HG03460 (cell line): Measurements from ENCODE around the gene USP25.

Experiments used
- ATAC-seq: cut with Tn5 transposase; IDR thresholded peaks from one replicate; pipeline ENCODE4 v1.9.1; 2021; ENCODE audit not compliant: unreplicated experiment

Gene USP25

DNA sequence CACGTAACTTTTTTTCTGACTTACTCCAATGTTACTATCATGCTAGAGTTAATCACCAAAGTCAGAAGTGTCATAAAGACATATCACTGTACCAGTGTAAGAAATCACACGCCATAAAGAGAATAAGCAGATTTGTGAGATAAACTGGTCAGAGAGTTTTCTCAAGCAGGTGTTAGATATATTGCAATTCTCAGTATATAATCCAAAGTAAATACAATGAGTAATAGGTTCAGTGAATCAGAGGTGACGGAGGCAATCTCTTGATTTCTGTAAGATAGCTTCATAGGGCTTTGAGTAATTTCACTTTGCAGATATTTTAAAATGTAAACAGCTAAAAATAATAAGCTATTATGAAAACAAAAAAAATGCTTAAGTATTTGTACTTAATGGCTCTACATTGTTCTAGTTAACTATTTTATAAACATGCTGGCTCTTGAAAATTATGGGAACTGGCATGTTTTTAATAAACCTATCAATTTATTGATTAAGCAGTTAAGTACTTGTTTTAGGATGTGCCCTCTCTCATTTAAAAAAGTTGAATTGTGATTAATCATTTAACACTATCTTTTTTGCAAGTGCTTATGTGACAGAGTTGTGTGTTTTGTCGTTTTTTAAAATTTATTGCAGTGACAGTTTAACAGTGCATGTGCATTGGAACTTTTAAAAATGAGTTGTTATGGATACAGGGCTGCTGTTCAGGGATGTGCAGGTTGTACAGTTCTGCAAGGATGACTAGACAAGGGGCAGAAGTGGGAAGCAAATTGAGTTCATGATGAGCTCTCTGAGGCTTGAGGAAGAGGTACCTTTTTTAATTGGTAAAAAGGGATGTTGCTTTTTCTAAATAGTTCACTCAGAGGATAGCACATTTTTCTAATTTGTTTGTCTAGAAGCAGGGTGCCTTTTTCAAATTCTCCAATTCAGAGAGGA, 119.1 kb downstream of the USP25 start:
- ATAC-seq = no peak

- ATAC-seq = no peak
Measured at GRCh38 chr21:15849927-15850326, 120.1 kb downstream of the USP25 start.

- no peak for ATAC-seq
Measured at GRCh38 chr21:15850645-15851044, 120.9 kb downstream of the USP25 start.

GRCh38 chr21:15852146-15852545, 122.4 kb downstream of the USP25 start:
- no peak for ATAC-seq

DNA sequence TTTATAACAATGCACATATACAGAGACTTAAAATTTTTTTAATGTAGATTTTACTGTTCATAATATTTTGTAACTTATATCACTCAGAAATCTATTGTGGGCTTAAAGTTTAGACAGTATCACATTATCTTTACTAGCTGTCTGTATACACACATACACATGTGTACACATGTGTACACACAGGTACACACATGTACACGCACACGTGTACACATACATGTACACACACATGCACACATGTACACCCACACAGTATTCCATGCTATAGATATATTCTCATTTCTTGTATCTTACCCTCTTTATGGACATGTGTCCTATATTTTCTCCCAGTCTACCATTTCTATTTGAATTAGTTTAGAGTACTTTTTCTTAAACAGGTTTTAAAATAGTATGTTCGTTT, 123.3 kb downstream of the USP25 start:
- no peak for ATAC-seq

- ATAC-seq = no peak
Measured at GRCh38 chr21:15856813-15857212, 127.0 kb downstream of the USP25 start.

GRCh38 chr21:15857740-15858139, 128.0 kb downstream of the USP25 start:
- no peak for ATAC-seq

DNA sequence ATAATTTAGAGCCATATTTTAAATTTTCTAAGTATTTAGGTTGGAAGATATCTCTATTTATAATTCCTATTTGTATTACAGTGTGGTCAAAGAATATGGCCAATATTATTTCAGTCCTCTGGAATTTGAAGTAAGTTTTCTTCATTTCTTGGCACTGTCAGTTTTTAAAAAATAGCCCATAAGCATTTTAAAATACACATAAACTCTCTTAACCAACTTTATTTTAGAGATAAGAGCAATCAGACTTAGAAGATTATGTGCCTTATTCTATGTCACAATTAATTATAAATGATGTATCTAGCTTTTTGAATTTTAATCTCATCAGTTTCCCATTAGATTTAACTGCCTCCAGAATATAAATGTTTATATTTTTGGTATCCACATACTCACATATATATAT, 130.8 kb downstream of the USP25 start:
- ATAC-seq = no peak

DNA sequence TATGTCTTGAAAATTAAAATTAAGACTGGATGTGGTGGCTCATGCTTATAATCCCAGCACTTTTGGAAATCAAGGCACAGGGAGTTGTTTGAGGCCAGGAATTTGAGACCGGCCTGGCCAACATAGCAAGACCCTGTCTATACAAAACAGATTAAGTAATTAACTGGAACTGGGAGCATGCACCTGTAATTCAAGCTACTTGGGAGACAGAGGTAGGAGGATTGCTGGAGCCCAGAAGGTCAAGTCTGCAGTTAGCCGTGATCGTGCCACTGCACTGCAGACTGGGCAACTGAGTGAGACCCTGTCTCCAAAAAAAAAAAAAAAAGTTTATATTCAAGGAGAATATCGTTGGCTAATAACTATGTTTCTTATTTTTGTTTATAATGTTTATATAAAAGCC, 139.2 kb downstream of the USP25 start:
- no peak for ATAC-seq

DNA sequence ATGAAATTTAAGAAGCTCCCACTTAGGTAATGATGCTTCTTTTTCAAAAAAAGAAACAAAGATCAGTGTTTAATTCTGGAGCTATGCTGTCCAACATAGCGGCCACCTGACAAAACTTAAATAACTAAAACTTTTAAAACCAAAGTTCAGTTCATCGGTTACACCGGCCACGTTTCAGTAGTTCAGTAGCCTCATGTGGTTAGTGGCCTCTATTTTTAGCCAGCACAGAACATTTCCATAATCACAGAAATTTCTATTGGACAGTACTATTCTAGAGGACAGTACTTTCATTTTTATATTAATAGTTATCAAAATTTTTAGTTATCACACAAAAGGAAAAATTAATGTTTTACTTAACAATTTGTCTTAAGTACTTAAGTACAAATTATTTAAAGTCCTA, 141.0 kb downstream of the USP25 start:
- no peak for ATAC-seq

DNA sequence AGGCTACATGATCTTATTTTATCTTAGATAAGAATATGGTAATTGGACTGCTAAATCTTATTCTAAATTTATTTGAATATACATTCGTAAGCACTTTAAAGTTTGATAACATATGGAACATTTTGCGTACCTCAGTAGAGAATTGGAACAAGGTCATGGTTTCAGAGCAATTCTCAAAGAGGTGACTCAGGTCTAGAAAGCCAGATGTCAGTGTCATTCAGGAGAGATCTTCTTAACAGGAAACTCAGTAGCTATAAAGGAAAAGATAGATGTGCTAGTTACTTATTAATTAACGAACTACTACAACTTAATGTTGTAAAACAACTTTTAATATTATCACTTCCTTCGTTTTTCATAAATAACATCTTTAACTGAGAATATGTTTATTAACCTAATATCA, 142.5 kb downstream of the USP25 start:
- ATAC-seq = no peak

GRCh38 chr21:15874615-15875014, 144.8 kb downstream of the USP25 start:
- no peak for ATAC-seq

DNA sequence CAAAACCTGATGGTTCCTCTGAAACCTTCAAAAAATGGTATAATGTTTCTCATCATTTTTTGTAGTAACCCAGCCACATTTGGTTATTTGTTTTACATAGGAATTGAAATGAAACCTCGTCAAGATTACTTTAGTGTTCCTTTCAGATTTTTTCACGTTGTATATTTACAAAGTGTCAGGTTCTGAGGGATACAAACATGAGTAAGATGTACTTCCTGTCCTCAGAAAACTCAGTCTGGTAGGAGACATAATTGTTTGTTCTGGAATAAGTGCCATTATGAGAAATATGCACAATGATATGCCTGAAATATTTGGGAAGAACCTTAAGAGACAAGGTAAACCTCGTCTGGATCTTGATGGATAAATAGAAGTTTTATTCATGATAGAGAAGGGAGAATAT, 145.5 kb downstream of the USP25 start:
- no peak for ATAC-seq

DNA sequence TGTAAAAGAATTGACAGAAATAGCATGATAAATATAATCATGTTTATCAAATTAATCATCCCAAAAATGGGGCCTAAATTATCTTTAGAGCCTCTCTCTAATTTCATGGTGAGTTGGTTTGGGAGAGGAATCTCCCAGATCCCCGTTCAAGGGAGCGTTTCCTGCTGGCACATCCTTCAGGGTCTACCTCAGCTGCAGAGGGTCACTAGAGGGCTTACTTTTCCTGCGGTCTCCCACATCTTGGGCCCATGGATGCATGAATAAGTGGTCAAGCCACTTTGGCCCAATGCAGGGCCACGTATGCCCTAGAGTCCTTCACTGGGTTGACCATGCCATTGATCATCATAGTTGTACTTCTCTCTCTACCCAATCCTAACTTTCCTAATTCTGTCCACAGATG, 164.1 kb downstream of the USP25 start:
- no peak for ATAC-seq

DNA sequence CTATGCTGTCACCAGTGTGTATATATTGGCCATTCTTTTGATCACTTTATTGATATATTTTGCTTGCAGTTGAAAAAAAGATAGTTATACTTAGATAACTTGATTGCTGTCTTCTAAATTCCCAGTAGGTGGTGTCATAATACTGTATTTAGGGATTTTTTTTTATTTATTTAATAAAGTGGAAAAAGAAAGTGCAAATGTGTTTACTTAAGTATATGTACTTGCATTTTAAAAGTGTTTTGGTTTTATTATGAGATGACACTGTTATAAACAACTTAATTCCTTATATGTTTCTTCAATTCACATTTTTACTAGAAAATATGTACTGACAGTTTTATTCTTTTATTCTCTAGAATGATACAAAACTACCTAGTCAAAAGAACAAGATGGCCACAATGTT, 164.8 kb downstream of the USP25 start:
- ATAC-seq = no peak

GRCh38 chr21:15895142-15896106, 165.6 kb downstream of the USP25 start:
- no peak for ATAC-seq

- no peak for ATAC-seq
Measured at GRCh38 chr21:15896501-15896900, 166.7 kb downstream of the USP25 start.

DNA sequence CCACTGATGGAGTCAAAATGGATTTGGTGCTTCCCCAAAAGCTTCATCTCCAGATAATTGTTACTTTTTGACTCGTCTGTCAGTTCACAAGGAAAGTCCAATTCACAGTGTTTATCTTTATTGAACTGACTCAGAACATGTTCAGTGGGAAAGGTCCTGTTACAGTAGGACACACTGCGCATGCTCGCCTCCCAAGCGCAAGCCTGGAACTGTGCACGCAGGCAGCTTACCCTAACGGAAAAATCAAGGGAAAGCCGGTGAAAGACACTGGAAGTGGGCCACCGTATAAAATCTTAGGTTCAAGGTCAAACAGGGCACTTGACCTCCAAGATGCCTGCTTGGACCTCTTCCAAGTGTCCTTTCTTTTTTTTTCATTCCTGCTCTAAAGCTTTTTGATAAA, 174.6 kb downstream of the USP25 start:
- ATAC-seq = no peak

GRCh38 chr21:15908187-15908586, 178.4 kb downstream of the USP25 start:
- no peak for ATAC-seq

- ATAC-seq = no peak
Measured at GRCh38 chr21:15928196-15928595, 198.4 kb downstream of the USP25 start.

- no peak for ATAC-seq
Measured at GRCh38 chr21:15928686-15929425, 199.1 kb downstream of the USP25 start.
